CD4-positive, alpha-beta memory T cell (primary cell): ENCODE measurements around the gene OR2D2. TPM values are rescaled to one million over a fixed set of nuclear protein-coding genes. Genes with fewer than 3 reads are reported as not detected.

Experiments
- CTCF ChIA-PET: fragments of 350-600 bp; sonication (Branson Sonifier 250); formaldehyde crosslinking; loops from one replicate; lab custom pipeline; 2021; ENCODE audit warnings: inconsistent platforms; ENCODE audit not compliant: partially characterized antibody; lab: Charles Lee
- POLR2A ChIA-PET: fragments of 350-600 bp; sonication (Branson Sonifier 250); formaldehyde crosslinking; loops from one replicate; lab custom pipeline; 2021; ENCODE audit not compliant: partially characterized antibody; lab: Charles Lee
- DNase-seq, 5 donors: peaks; one replicate each; pipeline versions ENCODE4 v3.0.0 to v3.0.0-alpha.2; 2020 to 2022; ENCODE audit warnings: mixed read lengths in 1 of 5
- H3K27ac ChIP-seq: one replicate; pipeline ENCODE4 v1.7.0; 2013; ENCODE audit warnings: low read depth, low read length
- H3K27me3 ChIP-seq: 2 replicates; pipeline ENCODE4 v1.7.0; 2013; ENCODE audit warnings: mild to moderate bottlenecking, low read length, moderate library complexity; ENCODE audit not compliant: insufficient read depth
- H3K36me3 ChIP-seq: 2 replicates; pipeline ENCODE4 v1.7.0; 2013; ENCODE audit warnings: mild to moderate bottlenecking, low read length, moderate library complexity; ENCODE audit not compliant: insufficient read depth
- H3K4me1 ChIP-seq: 2 replicates; pipeline ENCODE4 v1.7.0; 2013; ENCODE audit warnings: mild to moderate bottlenecking, low read length, moderate library complexity; ENCODE audit not compliant: insufficient read depth
- H3K4me3 ChIP-seq, 2 donors: one replicate each; pipeline ENCODE4 v1.7.0; 2013; ENCODE audit warnings: low read length in 2 of 2, mild to moderate bottlenecking in 1 of 2
- H3K9me3 ChIP-seq, 2 donors: one replicate each; pipeline ENCODE4 v1.7.0; 2013; ENCODE audit warnings: low read length in 2 of 2, control low read depth in 1 of 2; ENCODE audit not compliant: control insufficient read depth in 1 of 2
- H3K27ac Mint-ChIP-seq, 7 donors: one replicate each; pipeline ENCODE4 v1.8.0; 2020 to 2021; ENCODE audit warnings: mixed read lengths in 7 of 7, mild to moderate bottlenecking in 6 of 7, inconsistent platforms in 3 of 7, moderate library complexity in 3 of 7
- H3K27me3 Mint-ChIP-seq, 2 donors: one replicate each; pipeline ENCODE4 v1.8.0; 2020 to 2021; ENCODE audit warnings: mixed read lengths in 2 of 2
- H3K36me3 Mint-ChIP-seq, 2 donors: one replicate each; pipeline ENCODE4 v1.8.0; 2020 to 2021; ENCODE audit warnings: mixed read lengths in 2 of 2, inconsistent platforms in 1 of 2, mild to moderate bottlenecking in 1 of 2
- H3K4me1 Mint-ChIP-seq, 4 donors: one replicate each; pipeline ENCODE4 v1.8.0; 2020 to 2021; ENCODE audit warnings: mixed read lengths in 4 of 4, mild to moderate bottlenecking in 1 of 4
- H3K4me3 Mint-ChIP-seq, 8 donors: one replicate each; pipeline ENCODE4 v1.8.0; 2020 to 2021; ENCODE audit warnings: mixed read lengths in 8 of 8, mild to moderate bottlenecking in 7 of 8, moderate library complexity in 6 of 8, inconsistent platforms in 3 of 8
- H3K9me3 Mint-ChIP-seq, 8 donors: one replicate each; pipeline ENCODE4 v1.8.0; 2020 to 2021; ENCODE audit warnings: mixed read lengths in 8 of 8, mild to moderate bottlenecking in 5 of 8, inconsistent platforms in 3 of 8, moderate library complexity in 1 of 8
- intact Hi-C: fragments of 100-400 bp; cut with micrococcal nuclease; formaldehyde crosslinking; loops from one replicate; pipeline ENCODE4 v1.15.1; 2023
- polyA plus RNA-seq, 2 donors: library from polyadenylated mRNA; unstranded; fragments of 300-500 nt; fragmentation: Illumina TruSeq; gene quantifications; one replicate each; pipeline ENCODE4 v1.2.3, GENCODE V29; 2021
- total RNA-seq, 2 experiments: library from RNA; stranded (reverse); gene quantifications; one replicate each; pipeline ENCODE4 v1.2.3, GENCODE V29; 2021

OR2D2 gene
- total and polyA plus RNA-seq, 4 experiments from 2014 or later: not detected

GRCh38 chr11:6841694-6842093 lies 50.6 kb downstream of the OR2D2 start:
- Histone ChIP-seq H3K36me3 (no peaks in the 10 kb centered on the region), H3K27ac (no peak overlapping the region), H3K9me3 (no peaks in the 10 kb centered on the region), H3K4me3 (no peak overlapping the region), H3K4me1 (no peaks in the 10 kb centered on the region), H3K27me3 (no peaks in the 10 kb centered on the region)
- peaks cover 10 to 11% of the 10 kb centered on the region in 2 donors for H3K27me3 Mint-ChIP-seq
- POLR2A ChIA-PET: no interaction called here
- CTCF ChIA-PET: no interaction called here
- H3K4me1 Mint-ChIP-seq: no peaks in the 10 kb centered on the region
- H3K4me3 Mint-ChIP-seq: no peak overlapping the region
- no peak for DNase-seq
- intact Hi-C loops: no loop called here
- no peak overlapping the region for H3K27ac Mint-ChIP-seq
- no peaks in the 10 kb centered on the region for H3K36me3 Mint-ChIP-seq
- peaks cover 0 to 5% (median 0%) of the 10 kb centered on the region in 8 donors for H3K9me3 Mint-ChIP-seq

Other genes starting within 250 kb of the OR2D2 start
- gene DCHS1, start 236.7 kb downstream of the OR2D2 start, total RNA-seq: 1 to 10 TPM; 6.4 to 6.7 TPM
- 1 to 10 TPM in 1 of 2 donors, under 1 TPM in 1; 0.47 to 2.5 TPM for gene DCHS1, start 236.7 kb downstream of the OR2D2 start, polyA plus RNA-seq
- 10 to 100 TPM; 33.4 to 36.9 TPM for gene MRPL17, start 209.2 kb downstream of the OR2D2 start, total RNA-seq
- 10 to 100 TPM; 12.7 to 42.6 TPM for gene MRPL17, start 209.2 kb downstream of the OR2D2 start, polyA plus RNA-seq
- gene OR2AG2, start 120.5 kb downstream of the OR2D2 start, total RNA-seq: not detected
- not detected for gene OR2AG2, start 120.5 kb downstream of the OR2D2 start, polyA plus RNA-seq
- not detected for gene OR2AG1, start 109.5 kb downstream of the OR2D2 start, total RNA-seq
- gene OR2AG1, start 109.5 kb downstream of the OR2D2 start, polyA plus RNA-seq: not detected
- gene OR6A2, start 92.8 kb downstream of the OR2D2 start, total RNA-seq: not detected
- gene OR6A2, start 92.8 kb downstream of the OR2D2 start, polyA plus RNA-seq: not detected
- gene OR10A5, start 46.8 kb downstream of the OR2D2 start, total RNA-seq: not detected
- not detected for gene OR10A5, start 46.8 kb downstream of the OR2D2 start, polyA plus RNA-seq
- gene OR10A2, start 29.4 kb downstream of the OR2D2 start, total RNA-seq: not detected
- not detected for gene OR10A2, start 29.4 kb downstream of the OR2D2 start, polyA plus RNA-seq
- gene OR10A4, start 15.9 kb downstream of the OR2D2 start, total RNA-seq: not detected
- not detected for gene OR10A4, start 15.9 kb downstream of the OR2D2 start, polyA plus RNA-seq
- gene OR2D3, start 28.5 kb upstream of the OR2D2 start, total RNA-seq: not detected
- not detected for gene OR2D3, start 28.5 kb upstream of the OR2D2 start, polyA plus RNA-seq
- gene ZNF215, start 33.9 kb upstream of the OR2D2 start, total RNA-seq: not detected
- gene ZNF215, start 33.9 kb upstream of the OR2D2 start, polyA plus RNA-seq: not detected
- gene ZNF214, start 127.8 kb upstream of the OR2D2 start, total RNA-seq: not detected
- not detected for gene ZNF214, start 127.8 kb upstream of the OR2D2 start, polyA plus RNA-seq
- not detected for gene NLRP14, start 128.0 kb upstream of the OR2D2 start, total RNA-seq
- not detected for gene NLRP14, start 128.0 kb upstream of the OR2D2 start, polyA plus RNA-seq
- gene RBMXL2, start 196.5 kb upstream of the OR2D2 start, total RNA-seq: not detected
- gene RBMXL2, start 196.5 kb upstream of the OR2D2 start, polyA plus RNA-seq: not detected